ENCODE results near the gene CERS6. TPM values are rescaled to one million over a fixed set of nuclear protein-coding genes. Genes with fewer than 3 reads are reported as not detected.

Gene CERS6
- total RNA-seq, 1 donor from 2014 or later, result 137 TPM

DNA sequence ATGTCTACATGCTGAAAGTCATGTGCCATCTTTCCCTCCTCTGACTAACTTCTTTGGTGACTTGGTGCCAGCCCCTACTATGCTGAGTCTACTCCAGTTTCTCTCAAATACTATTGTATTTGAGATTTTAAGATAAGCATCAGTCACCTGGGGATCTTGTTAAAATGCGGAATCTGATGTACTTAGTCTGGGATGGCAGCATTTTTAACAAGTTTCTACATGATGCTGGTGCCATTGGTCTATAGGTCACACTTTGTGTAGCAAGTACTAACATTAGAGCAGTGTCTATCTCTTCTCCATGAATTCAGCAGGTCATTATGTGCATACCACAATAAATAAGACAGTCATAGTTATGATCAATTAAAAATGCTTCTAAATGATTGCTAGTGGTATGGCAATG is 106.9 kb downstream of the CERS6 start:
- no peak for DNase-seq (ENCODE audit: low spot score in 2 of 2)
- FAIRE-seq, result no peak

DNA sequence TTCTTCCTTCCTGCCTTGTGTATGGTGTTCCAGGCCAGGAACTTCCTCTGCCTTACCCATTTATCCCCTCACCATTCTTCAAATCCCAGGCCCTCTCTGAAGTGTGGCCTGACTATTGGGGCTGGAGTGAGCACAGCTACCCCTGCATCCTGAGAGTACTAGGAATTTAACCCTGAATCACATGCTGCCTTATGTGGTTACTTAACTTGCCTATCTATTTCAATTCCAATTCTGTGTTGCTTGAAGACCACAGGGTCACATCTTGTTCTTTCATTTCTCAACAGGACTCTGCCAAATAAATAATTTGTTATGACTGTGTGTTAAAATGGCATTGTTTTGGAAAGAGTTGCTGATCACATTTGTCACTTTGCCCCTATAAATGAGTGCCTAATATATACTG is 108.6 kb downstream of the CERS6 start:
- DNase-seq (ENCODE audit: low spot score in 2 of 2) (no peak), FAIRE-seq (no peak)

DNA sequence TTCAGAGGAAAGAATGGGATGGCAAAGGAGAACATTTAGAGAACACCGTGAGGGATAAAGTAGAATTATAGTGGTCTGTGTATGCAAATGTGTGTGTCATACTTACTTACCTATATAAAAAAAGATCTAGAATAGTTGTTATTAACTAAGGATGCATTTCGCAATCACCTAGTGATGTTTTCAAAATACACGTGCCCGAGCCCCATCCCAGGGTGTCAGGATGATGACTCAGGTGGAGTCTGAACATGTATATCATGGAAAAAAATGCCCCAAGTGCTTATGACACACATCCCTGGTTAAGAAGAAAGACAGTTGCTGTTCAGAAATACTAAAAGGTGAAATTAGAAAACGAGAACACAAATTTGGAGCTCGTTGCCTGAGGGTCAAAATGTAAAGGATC is 109.0 kb downstream of the CERS6 start:
- no peak for DNase-seq (ENCODE audit: low spot score in 2 of 2)
- no peak for FAIRE-seq

DNA sequence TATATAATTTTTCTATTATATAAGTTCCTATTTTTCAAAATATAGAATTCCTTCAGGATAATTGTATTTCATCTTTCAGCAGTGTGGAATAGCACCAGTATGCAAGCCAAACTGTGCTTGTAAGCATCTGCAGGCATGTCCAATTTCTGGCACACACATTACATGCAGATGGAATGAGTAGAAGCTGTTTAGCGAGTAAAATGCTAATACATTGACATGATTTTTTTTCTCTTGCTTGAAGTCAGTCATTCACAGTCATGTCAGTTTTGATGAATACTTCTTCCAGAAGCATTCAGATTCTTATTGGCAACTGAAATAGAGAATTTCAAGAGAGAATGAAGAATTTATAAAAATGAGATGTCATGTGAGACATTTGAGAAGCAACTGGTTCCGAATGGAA is 109.4 kb downstream of the CERS6 start:
- DNase-seq (ENCODE audit: low spot score in 2 of 2) (no peak), FAIRE-seq (no peak)

DNA sequence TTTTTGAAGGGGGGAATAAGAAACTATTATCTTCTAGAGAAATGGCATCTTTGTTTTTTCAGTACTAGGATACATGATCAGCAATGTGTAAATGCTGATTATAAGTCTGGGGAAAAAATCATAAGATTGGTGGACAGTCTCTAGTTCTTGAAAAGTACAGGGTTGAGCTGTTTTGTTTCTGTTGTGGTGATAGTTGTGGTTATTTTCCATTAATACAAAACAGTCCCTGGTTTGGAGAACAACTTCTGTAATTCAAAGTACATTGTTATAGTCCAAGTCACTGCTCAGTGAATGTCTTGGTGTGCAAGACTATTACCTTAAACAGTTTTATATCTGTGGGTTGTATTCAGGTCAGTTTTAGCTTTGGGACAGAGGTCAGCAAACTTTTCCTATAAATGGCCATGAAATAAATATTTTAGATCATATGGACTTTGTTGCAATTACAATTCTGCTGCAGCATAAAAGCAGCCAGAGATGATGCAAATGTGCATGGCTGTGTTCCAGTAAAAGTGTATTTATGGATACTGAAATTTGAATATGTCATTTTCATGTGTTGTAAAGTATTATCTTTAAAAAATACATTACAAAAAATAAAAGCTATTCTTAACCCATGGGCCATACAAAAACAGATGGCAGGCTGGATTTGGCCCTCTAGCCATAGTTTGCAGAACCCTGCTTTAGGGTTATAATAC is 111.0 kb downstream of the CERS6 start:
- DNase-seq (ENCODE audit: low spot score in 2 of 2) (no peak), FAIRE-seq (no peak)

DNA sequence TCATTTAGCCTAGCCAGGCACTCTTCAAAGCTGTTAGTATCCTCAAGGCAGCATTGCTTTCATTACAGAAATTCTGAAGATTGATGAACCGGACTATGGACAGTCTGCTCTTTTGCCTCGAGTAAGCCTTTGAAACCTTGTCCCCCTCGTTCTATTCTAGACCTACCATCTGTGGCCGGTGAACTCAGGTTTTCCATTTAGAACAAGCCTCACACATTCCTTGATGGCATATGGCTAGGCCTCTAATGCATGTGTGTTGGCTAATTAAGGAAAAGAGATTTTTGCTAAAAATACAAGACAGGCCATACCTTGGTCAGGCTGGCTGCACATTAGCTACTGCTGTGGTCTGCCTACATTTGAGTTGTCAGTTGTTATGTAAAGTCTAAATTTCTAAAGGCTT is 111.8 kb downstream of the CERS6 start:
- FAIRE-seq (no peak), DNase-seq (ENCODE audit: low spot score in 2 of 2) (no peak)

DNA sequence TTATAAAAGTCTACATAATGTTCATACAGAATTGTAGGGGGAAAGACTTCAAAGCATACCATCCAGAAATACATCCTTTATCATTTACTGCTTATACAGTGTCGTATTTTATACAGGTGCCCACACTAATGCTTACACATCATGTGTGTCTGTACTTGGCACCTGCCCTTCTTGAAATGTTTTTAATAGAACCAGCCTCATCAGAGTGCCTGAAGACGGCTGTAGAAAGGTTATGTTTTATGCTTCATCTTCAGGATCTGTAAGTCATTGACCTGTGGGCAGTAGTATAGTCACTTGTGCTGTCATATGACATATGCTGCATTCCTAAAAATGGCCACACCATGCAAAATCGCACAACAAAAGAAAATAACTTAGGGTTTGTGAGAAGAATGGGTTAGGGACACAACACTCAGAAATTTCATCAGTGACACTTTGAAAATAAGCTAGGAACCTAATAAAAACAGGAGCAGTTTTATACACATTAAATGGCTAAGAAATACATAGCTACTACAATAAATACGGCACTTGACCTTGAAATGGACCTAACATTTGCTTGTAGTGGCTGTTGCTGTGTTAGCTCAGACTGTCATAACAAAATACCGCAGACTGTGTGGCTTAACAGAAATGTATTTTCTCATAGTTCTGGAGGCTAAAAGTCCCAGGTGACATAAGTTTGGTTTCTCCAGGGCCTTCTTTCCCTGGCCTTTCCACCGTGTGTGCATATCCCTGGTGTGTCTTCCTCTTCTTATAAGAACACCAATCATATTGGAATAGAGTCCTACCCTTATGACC is 112.6 kb downstream of the CERS6 start:
- FAIRE-seq, result no peak
- DNase-seq (ENCODE audit: low spot score in 2 of 2), result no peak

DNA sequence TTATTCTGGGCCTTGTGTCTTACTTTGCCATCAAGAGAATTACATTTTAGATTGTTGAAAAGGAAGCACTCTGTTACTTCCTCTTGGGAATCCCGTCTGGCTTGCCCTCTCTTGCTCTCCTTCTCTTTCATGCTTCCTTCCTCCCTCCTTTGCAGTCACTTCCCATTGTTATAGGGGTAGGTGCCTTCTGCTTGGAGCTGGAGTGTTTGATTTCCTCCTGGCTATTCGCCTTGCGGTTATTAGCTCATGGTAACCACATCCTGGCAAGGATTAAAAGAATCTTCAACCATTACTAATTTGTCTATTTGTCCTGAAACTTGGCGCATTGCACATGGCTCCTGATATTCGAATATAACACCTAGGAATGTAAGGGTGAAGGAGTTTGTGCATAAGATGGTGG is 115.0 kb downstream of the CERS6 start:
- DNase-seq (ENCODE audit: low spot score in 2 of 2) (no peak), FAIRE-seq (no peak)

DNA sequence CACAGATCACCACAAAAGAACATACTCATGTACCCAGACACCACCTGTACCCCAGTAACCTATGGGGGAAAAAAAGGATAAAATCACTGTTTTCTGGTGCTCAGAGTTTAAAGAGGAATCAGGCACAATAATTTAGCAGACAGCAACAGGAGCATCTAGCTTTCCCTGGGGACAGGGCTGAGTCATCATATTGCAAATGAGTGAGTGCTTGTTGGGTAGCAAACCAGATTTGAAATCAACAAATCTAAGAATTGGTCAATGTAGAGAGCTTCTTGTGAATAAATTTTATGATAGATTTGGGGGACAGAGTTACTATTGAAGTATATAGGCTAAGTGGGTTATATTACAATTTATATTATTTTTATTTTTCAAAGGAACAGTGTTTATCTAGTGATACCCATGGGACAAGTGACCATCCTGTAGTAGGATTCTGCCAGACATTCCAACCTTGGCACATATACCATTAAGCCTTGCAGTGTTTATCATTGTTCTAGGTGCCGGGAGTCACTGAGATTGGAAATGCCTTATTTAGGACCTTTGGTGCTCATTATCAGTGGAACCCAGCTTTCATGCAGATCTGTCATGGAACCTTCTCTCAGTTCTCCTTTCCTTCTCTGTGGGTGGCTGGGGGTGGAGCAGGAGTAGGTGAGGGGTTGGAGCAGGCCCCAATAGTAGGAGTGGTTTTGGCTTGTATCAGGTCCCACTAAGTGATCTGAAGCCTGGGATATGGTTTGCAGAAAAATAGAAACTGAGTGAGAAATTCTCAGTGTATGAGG is 117.2 kb downstream of the CERS6 start:
- DNase-seq (ENCODE audit: low spot score in 2 of 2), result no peak
- FAIRE-seq, result no peak

DNA sequence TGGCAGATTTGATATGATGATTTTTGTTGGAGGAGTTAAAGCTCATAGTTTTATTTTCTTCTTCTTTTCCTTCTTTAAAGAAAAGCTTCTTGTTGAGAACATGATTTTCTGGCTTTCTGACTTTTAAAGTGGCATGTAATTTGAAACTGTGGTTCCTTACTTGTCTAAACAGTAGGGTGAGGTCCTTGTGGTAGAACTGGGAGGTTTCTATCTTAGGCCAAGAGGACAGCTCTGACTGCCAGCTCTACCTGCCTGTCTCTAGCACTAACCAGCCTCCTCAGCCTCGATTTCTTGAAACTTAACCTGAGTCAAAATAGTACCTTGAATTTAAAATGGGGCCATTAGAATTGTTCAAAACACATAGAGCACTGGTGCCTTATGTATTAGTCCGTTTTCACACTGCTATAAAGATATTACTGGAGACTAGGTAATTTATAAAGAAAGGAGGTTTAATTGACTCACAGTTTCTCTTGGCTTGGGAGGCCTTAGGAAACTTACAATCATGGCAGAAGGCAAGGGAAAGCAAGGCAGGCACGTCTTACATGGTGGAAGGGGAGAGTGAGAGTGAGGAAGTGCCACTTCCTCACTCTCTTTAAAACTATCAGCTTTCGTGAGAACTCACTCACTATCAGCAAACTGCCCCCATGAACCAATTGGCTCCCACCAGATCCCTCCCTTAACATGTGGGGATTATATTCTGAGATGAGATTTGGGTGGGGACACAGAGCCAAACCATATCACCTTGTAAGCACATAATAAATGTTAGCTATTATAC is 119.0 kb downstream of the CERS6 start:
- DNase-seq (ENCODE audit: low spot score in 2 of 2) (no peak), FAIRE-seq (no peak)

DNA sequence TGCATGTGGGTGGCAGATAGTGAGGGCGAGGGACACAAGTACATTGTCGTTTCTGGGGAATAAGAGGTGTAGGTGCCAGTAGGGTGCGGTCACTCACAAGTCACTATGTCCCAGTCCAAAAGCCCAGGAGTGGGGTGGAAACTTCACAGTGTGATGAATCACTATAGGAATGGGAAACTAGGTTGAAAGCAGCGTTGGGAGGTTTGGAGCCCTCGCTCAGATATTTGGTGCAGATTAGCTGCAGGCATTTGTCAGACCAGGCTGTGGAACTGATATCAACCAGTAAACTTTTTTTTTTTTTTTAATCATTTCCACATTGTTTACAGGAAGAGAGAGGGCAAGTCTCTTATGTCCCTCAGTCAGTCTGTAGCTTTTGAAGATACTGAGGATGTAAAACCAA is 121.8 kb downstream of the CERS6 start:
- no peak for FAIRE-seq
- DNase-seq (ENCODE audit: low spot score in 2 of 2), result no peak

DNA sequence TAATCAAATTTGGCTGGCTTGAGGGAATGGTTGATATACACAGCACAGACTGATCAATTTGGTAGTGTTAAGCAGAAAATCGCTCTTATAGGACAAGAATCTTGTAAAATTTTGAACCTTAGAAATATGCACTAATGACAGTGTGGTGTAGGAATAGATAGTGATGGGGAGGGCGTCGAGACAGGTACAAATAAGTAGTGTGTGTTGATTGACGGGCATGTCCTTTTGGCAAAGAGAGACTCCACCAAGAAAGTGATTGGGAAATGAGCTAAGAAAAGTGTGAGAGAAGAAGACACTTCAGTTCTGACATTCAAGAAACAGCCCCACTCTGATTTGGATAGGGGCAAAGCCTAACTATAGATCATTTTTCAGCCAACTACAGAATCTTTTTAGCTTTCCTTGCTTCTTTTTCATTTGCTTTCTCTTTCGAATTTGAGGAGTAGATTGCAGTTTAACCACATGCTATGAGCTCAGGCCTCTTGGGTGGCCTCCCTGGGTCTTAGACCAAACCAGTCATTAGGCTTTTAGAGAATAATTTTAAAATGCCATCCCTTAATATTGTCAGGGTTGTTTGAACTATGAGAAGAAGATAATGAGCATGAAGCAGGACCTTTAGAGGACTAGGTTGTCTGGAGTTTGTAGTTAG is 127.1 kb downstream of the CERS6 start:
- no peak for FAIRE-seq
- no peak for DNase-seq (ENCODE audit: low spot score in 2 of 2)

DNA sequence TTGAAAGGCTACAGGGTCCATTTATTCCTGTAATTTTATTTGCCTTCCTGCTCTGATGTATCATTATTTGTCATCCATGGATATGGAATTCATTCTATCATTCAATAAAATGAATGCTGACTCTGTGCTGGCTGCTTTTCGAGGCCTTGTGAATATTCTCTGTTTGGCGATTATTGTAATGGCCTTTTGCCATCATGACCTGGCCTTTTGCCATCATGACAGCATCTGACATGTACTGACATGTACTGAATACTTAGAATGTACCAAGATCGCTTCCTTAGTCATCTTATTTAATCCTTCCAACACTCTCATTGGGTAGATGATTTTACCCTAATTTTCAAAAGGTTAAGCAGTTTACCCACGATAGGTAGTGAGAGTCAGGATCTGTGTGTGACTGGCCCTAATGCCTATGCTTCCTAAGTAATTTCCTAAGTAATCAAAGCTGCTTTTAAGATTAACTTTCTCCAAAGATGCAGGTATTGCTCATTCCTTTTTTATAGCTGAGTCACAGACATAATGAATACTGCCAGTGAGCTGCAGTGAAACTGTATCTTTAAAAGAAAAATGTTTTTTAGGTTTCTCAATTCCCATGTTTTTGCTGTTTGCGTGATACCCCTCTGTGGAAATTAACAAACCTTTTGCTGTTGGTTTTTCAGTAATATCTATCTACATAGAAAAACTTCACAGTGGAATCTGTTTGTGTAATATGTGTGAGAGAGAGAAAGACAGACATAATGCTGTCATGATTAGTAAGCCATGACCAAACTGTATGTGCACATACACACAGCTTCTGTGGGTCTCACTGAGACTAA is 127.8 kb downstream of the CERS6 start:
- no peak for FAIRE-seq

DNA sequence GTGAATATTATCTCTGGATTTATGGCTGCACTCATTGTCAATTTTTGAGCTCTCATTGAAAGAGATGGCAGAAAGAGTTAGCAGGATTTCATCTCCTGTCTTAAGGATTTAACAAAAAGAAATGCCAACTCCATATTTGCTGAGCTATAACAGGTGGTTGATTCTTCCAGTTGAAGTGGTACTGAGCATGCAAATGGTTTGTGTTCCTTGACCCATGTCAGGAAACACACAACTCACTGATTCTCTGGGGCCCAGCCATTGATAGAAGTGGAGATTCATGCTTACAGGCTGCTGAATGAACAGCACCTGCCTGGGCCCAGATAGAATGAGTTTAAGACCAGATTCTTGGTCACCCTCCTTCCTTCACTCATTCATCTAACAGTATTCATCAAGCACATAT is 128.8 kb downstream of the CERS6 start:
- DNase-seq (ENCODE audit: low spot score in 2 of 2), result no peak
- no peak for FAIRE-seq

More for the DNA sequence above, 127.8 kb downstream of the CERS6 start:
- no peak for DNase-seq (ENCODE audit: low spot score in 2 of 2)

DNA sequence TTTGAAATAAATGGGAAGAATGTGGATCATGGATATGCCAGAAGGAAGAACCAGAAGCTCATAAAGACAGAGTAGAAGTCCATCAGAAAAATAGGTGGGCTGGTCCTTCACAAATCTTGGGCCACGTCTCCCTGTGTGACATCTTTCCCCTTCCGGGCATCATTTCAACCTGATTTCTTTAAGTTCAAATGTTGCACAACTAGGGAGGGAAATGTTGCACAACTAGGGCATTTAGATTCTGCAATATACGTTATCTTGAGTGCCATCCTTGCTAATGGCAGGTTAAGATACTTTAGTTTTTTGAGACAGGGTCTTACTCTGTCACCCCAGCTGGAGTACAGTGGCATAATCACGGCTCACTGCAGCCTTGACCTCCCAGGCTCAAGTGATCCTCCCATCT is 129.6 kb downstream of the CERS6 start:
- DNase-seq (ENCODE audit: low spot score in 2 of 2) (no peak), FAIRE-seq (no peak)

DNA sequence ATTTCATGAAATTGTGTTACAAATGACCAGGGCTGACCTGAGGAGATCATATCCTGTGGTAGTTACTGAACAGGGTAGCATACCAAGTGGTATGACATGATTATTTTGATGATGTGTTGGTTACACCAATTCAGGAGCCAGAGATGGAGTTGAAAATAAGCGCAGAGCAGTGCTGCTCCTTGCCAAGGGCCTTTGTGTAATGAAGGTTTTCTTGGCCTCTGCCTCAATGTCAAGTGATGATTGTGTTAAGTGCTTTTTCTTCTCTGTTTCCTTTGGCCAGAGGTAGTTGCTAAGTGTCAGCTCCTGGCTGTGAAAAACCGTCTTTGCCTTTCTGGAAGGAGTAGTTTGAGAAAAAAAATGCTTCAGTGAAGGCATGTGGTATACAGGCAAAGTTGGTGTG is 131.2 kb downstream of the CERS6 start:
- FAIRE-seq, result no peak
- no peak for DNase-seq (ENCODE audit: low spot score in 2 of 2)

DNA sequence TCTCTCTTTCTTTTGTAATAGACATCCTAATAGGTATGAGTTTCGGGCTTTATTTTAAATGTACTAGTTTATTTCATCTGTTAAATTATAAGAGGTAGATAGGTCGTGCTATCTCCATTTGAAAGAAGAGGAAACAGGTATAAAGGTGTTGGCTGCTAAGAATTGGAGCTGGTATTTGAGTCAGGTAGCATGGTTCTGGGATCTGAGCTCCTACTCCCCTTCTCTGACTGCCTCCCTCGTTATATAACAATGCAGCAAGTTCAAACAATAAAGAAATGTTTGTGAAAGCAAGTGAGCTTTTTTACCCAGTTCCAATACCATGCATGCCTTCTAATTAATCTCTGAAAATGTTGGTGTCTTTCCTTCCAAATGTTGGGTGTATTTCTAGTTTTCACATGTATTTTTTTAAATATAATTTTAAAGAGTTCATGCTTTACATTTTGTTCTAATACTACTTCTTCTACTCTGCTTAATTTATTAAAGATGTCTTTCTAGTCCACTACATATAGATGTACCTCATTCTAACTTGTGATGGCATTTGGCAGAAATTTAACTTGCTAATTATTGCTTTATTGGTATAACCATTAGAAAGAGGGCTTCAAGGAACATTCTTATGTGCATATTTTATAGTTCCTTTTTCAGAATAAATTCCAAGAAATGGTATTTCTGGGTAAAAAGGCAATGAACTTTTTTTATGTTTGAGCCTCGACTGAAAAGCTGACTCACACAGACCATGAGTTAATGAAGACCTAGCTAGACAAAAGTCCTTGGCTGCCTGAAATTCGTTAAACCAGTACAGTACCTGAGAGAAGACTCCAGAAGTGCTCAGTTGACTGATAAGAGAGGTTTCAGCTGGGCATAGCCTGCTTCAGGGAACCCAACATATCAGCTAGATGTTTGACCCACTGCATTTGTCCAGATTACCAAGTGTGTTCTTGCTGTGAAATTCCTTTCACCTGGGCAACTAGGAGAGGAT is 133.5 kb downstream of the CERS6 start:
- DNase-seq (ENCODE audit: low spot score in 2 of 2) (no peak), FAIRE-seq (no peak)

DNA sequence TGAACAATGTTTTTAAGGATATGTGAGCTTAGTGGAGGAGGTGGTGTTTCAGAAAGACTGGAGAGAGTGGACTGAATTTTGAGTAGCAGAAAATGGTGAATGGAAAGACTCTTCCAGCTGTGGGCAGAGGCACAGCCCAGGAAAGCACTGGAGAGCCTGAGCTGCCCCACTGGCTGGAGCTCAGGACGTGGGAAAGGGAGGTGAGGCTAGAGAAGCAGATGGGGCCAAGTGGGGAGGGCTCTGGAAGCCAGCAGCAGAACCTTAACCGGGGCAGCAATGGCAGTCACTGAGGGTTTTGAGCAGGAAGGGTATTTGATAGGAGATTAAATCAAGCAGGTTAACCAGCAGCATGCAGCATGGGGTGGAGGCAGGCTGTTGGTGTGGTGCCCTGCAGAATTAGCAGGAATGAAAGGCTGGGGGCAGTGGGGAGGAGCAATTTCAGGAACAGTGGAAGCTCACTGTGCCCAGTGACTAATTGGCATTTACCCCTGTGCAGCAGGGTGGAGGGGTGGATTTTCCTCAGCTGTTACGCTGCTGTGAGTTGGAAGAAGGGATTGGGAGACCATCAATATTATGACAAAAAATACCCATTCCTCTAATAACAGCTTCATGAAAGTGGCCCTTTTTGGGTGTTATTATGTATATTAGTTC is 136.2 kb downstream of the CERS6 start:
- no peak for DNase-seq (ENCODE audit: low spot score in 2 of 2)
- FAIRE-seq, result no peak
